Neural cell (in vitro differentiated cells): ENCODE results near the gene GBA2. TPM values are rescaled to one million over a fixed set of nuclear protein-coding genes. Genes with fewer than 3 reads are reported as not detected.

Experiments
- H2AFZ ChIP-seq: fragments of 200-600, 300-800 bp; sonication (generic), shearing (Covaris generic); 2 replicates; pipeline ENCODE4 v1.6.0; 2014; ENCODE audit warnings: low read depth, mild to moderate bottlenecking, antibody characterized with exemption, low read length, moderate library complexity
- H3F3A ChIP-seq: fragments of 200-600 bp; shearing (Covaris generic); 2 replicates; pipeline ENCODE4 v1.6.1; 2016; ENCODE audit warnings: mild to moderate bottlenecking, moderate library complexity, mixed read lengths, antibody characterized with exemption, low read length; ENCODE audit not compliant: insufficient read depth, poor library complexity, severe bottlenecking
- H3K27ac ChIP-seq: fragments of 200-600, 300-800 bp; sonication (generic), shearing (Covaris generic); 2 replicates; pipeline ENCODE4 v1.5.1; 2014; ENCODE audit warnings: mild to moderate bottlenecking, low read length, moderate library complexity
- H3K27me3 ChIP-seq: fragments of 300-800, 200-600 bp; sonication (generic), shearing (Covaris generic); 2 replicates; pipeline ENCODE4 v1.6.0; 2014; ENCODE audit warnings: mild to moderate bottlenecking, low read depth, low read length, moderate library complexity; ENCODE audit not compliant: insufficient read depth
- H3K36me3 ChIP-seq: fragments of 300-800, 200-600 bp; sonication (generic), shearing (Covaris generic); 2 replicates; pipeline ENCODE4 v1.5.1; 2014; ENCODE audit warnings: mild to moderate bottlenecking, antibody characterized with exemption, low read length, moderate library complexity; ENCODE audit not compliant: insufficient read depth
- H3K4me2 ChIP-seq: fragments of 300-800, 200-600 bp; sonication (generic), shearing (Covaris generic); 2 replicates; pipeline ENCODE4 v1.6.0; 2014; ENCODE audit warnings: mild to moderate bottlenecking, low read length
- H3K4me3 ChIP-seq: fragments of 300-800, 200-600 bp; sonication (generic), shearing (Covaris generic); 2 replicates; pipeline ENCODE4 v1.5.1; 2014; ENCODE audit warnings: mild to moderate bottlenecking, low read length, moderate library complexity
- H3K79me2 ChIP-seq: fragments of 200-600 bp; shearing (Covaris generic); replicated peaks from 2 replicates; pipeline ENCODE4 v1.6.0; 2014; ENCODE audit warnings: mild to moderate bottlenecking, low read length, moderate library complexity; ENCODE audit not compliant: insufficient read depth
- H3K9ac ChIP-seq: fragments of 300-800, 200-600 bp; sonication (generic), shearing (Covaris generic); 2 replicates; pipeline ENCODE4 v1.6.1; 2016; ENCODE audit warnings: mild to moderate bottlenecking, low read length, mixed read lengths
- H3K9me2 ChIP-seq: fragments of 200-600 bp; shearing (Covaris generic); 2 replicates; pipeline ENCODE4 v1.6.1; 2016; ENCODE audit warnings: mild to moderate bottlenecking, low read length, mixed read lengths; ENCODE audit not compliant: insufficient read depth
- H3K9me3 ChIP-seq: fragments of 200-600, 300-800 bp; sonication (generic), shearing (Covaris generic); 2 replicates; pipeline ENCODE4 v1.6.1; 2016; ENCODE audit warnings: mild to moderate bottlenecking, mixed run types, low read length, moderate library complexity, mixed read lengths
- H4K20me1 ChIP-seq: fragments of 200-600 bp; shearing (Covaris generic); 2 replicates; pipeline ENCODE4 v1.6.1; 2016; ENCODE audit warnings: mild to moderate bottlenecking, mixed run types; ENCODE audit not compliant: insufficient read depth
- EP300 ChIP-seq: fragments of 450-650 bp; conservative IDR thresholded peaks from 2 replicates; pipeline ENCODE4 v1.6.1; 2014; ENCODE audit warnings: antibody characterized with exemption, mild to moderate bottlenecking, moderate library complexity; ENCODE audit not compliant: poor library complexity, severe bottlenecking
- EZH2 ChIP-seq: fragments of 200-600, 300-800 bp; shearing (Covaris generic), sonication (generic); IDR thresholded peaks from 2 replicates; pipeline ENCODE4 v1.6.1; 2014; ENCODE audit warnings: antibody characterized with exemption, low read length, borderline replicate concordance, mild to moderate bottlenecking; ENCODE audit not compliant: insufficient read depth, poor library complexity, severe bottlenecking
- MXI1 ChIP-seq: fragments of 450-650 bp; conservative IDR thresholded peaks from 2 replicates; pipeline ENCODE4 v1.6.1; 2014; ENCODE audit warnings: antibody characterized with exemption, mild to moderate bottlenecking; ENCODE audit not compliant: poor library complexity, severe bottlenecking
- POLR2AphosphoS5 ChIP-seq: IDR thresholded peaks from 2 replicates; pipeline ENCODE4 v1.6.1; 2012
- RAD21 ChIP-seq: fragments of 450-650 bp; conservative IDR thresholded peaks from 2 replicates; pipeline ENCODE4 v1.6.1; 2014; ENCODE audit warnings: antibody characterized with exemption, mild to moderate bottlenecking, moderate library complexity
- REST ChIP-seq: IDR thresholded peaks from 2 replicates; pipeline ENCODE4 v1.6.1; 2012; ENCODE audit warnings: borderline replicate concordance
- SMC3 ChIP-seq: fragments of 450-650 bp; conservative IDR thresholded peaks from 2 replicates; pipeline ENCODE4 v1.6.1; 2014; ENCODE audit warnings: antibody characterized with exemption, mild to moderate bottlenecking, moderate library complexity; ENCODE audit not compliant: poor library complexity
- TAF1 ChIP-seq: IDR thresholded peaks from 2 replicates; pipeline ENCODE4 v1.6.1; 2012; ENCODE audit warnings: low read depth
- polyA plus RNA-seq: library from polyadenylated mRNA; depleted of rRNA; stranded (reverse); fragments of >200 nt; gene quantifications from 2 replicates; pipeline ENCODE4 v1.2.3, GENCODE V29; 2014
- TF ChIP-seq, protein P1 (sequence below): fragments of 450-650 bp; IDR thresholded peaks from 2 replicates; pipeline ENCODE4 v1.5.1; 2014; ENCODE audit warnings: antibody characterized with exemption, mild to moderate bottlenecking, moderate library complexity; ENCODE audit not compliant: poor library complexity, severe bottlenecking

GBA2 gene
- polyA plus RNA-seq, 1 donor from 2014 or later = 113 TPM

DNA sequence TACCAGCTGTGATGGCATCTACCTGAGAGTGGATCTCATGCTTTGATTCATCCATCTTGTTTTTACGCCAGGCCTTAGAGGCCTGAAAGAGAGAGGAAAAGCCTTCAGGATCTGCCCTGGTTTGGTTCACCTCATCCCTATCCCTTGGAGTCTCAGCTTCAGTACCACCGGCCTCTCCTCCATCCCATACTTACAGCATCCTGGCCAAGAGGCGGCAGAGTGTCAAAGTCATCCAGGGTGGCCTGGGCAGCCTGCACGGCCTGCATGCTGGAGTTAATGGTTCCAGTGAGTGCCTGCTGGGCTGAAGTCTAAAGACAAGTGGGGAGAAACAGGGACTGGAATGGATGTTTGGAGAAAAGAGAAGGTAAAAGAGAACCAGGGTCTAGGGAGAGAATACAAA is 29.5 kb downstream of the GBA2 start:
- TF ChIP-seq EZH2 (no peak), EP300 (no peak), TAF1 (no peak), POLR2AphosphoS5 (no peak), MXI1 (no peak), SMC3 (no peak), REST (no peak), RAD21 (no peak)
- TF ChIP-seq, protein P1, sequence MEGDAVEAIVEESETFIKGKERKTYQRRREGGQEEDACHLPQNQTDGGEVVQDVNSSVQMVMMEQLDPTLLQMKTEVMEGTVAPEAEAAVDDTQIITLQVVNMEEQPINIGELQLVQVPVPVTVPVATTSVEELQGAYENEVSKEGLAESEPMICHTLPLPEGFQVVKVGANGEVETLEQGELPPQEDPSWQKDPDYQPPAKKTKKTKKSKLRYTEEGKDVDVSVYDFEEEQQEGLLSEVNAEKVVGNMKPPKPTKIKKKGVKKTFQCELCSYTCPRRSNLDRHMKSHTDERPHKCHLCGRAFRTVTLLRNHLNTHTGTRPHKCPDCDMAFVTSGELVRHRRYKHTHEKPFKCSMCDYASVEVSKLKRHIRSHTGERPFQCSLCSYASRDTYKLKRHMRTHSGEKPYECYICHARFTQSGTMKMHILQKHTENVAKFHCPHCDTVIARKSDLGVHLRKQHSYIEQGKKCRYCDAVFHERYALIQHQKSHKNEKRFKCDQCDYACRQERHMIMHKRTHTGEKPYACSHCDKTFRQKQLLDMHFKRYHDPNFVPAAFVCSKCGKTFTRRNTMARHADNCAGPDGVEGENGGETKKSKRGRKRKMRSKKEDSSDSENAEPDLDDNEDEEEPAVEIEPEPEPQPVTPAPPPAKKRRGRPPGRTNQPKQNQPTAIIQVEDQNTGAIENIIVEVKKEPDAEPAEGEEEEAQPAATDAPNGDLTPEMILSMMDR = no peak
- Histone ChIP-seq H3K4me2 (no peak overlapping the region), H3K4me3 (no peak overlapping the region), H3K27me3 (no peaks in the 10 kb centered on the region), H3F3A (no peaks in the 10 kb centered on the region), H3K79me2 (no peaks in the 10 kb centered on the region), H3K9ac (no peak overlapping the region), H2AFZ (no peak overlapping the region), H3K36me3 (no peaks in the 10 kb centered on the region), H3K9me2 (no peaks in the 10 kb centered on the region), H3K27ac (no peak overlapping the region), H4K20me1 (no peaks in the 10 kb centered on the region), H3K9me3 (no peaks in the 10 kb centered on the region)

GRCh38 chr9:35718721-35719511 is 30.1 kb downstream of the GBA2 start:
- no peaks in the 10 kb centered on the region for H3F3A ChIP-seq
- no peaks in the 10 kb centered on the region for H3K79me2 ChIP-seq
- no peaks in the 10 kb centered on the region for H3K27me3 ChIP-seq
- H3K9ac ChIP-seq = no peak overlapping the region
- no peak overlapping the region for H3K4me2 ChIP-seq
- H3K36me3 ChIP-seq = no peaks in the 10 kb centered on the region
- no peaks in the 10 kb centered on the region for H3K9me2 ChIP-seq
- H2AFZ ChIP-seq = no peak overlapping the region
- H3K9me3 ChIP-seq = no peaks in the 10 kb centered on the region
- no peak overlapping the region for H3K27ac ChIP-seq
- no peaks in the 10 kb centered on the region for H4K20me1 ChIP-seq
- no peak overlapping the region for H3K4me3 ChIP-seq
- TF ChIP-seq SMC3 (no peak), MXI1 (no peak), EP300 (no peak), POLR2AphosphoS5 (no peak), TAF1 (no peak), RAD21 (no peak), REST (no peak), EZH2 (no peak)
- TF ChIP-seq, protein P1 = no peak
